GM12873 (cell line): ENCODE measurements around the gene FCN3.
A peak's percentile ranks its signal among the peaks of the same experiment; 100 is the strongest.

Experiments
- CTCF ChIP-seq: IDR thresholded peaks from 2 replicates; pipeline ENCODE4 v1.5.1; 2012; ENCODE audit warnings: low read depth, mild to moderate bottlenecking, moderate library complexity, low read length, control low read depth; ENCODE audit not compliant: insufficient read depth; ENCODE audit errors: missing control alignments

Gene FCN3

GRCh38 chr1:27335506-27336422 is 38.9 kb downstream of the FCN3 start:
- no peak for TF ChIP-seq CTCF

GRCh38 chr1:27333717-27334279 is 40.8 kb downstream of the FCN3 start:
- TF ChIP-seq CTCF: no peak

- TF ChIP-seq CTCF: peak; percentile 91
Observed at GRCh38 chr1:27332536-27333281, 41.9 kb downstream of the FCN3 start.

DNA sequence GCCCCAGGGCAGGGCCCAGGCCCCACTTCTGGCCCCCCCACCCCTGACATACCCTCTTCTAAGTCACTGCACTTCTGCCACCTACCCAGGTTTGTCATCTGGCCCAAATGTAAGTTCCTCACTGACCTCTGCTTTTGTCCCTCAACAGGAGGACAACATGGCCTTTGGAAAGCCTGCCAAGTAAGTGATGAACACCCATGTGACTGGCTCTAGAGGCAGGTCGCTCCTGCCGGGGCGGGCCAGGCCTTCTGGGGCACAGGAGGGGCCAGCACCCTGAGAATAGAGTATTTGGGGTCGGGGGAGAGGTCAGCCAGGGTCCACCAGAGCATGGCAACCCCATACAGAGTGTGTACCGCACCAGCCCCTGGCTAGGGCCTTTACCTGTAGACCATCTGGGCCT is 42.7 kb downstream of the FCN3 start:
- TF ChIP-seq CTCF: no peak

DNA sequence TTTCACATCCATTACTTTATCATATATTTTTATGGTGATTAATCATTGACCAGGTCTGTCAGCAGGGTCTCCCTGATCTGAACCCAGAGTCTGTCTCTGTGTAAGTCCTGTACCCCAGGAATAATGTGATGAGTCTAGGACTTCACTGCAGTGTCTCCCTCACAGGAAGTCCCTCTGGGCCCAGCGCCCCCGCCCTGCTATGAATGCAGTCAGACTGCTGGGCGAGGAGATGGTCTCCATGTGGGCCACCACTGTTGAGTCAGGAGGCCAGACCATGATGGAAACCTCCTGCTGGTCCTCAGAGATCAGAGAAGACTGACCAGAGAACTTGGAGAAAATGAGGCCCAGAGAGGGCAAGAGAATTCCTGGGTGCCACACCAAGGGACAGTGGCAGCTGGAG is 43.2 kb downstream of the FCN3 start:
- no peak for TF ChIP-seq CTCF

- TF ChIP-seq CTCF: no peak
Observed at GRCh38 chr1:27330786-27331185, 43.8 kb downstream of the FCN3 start.

DNA sequence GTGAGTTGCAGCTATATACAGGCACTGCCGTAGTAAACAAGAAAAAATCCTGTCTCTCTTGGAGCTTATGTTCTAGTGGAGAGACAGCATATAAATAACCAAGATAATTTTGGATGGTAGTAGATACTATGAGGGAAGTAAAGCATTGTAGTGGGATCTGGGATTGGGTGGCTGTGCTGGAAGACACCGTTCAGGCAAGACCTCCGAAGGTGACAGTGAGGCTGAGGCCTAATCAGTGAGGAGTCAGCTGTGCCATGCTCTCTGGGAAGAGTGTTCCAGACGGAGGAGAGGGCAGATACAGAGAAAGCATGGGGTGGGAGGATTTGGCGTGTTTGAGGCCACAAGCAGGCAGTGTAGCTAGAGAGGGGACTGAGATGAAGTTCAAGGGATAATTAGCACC is 46.7 kb downstream of the FCN3 start:
- no peak for TF ChIP-seq CTCF
